K562 (cell line): ENCODE measurements around the gene DCUN1D2. TPM values are rescaled to one million over a fixed set of nuclear protein-coding genes. Genes with fewer than 3 reads are reported as not detected.

ENCODE experiments used
- ARID1B ChIP-seq: fragments of 450-650 bp; IDR thresholded peaks from 2 replicates; pipeline ENCODE4 v1.6.1; 2016; ENCODE audit warnings: antibody characterized with exemption, mild to moderate bottlenecking, inconsistent platforms
- ATF7 ChIP-seq: fragments of 450-650 bp; IDR thresholded peaks from 2 replicates; pipeline ENCODE4 v1.7.1; 2014; ENCODE audit warnings: mild to moderate bottlenecking, moderate library complexity
- CBFA2T3 ChIP-seq: fragments of 450-650 bp; IDR thresholded peaks from 2 replicates; pipeline ENCODE4 v1.6.1; 2017
- CTBP1 ChIP-seq: fragments of 450-650 bp; IDR thresholded peaks from 2 replicates; pipeline ENCODE4 v1.6.1; 2016; ENCODE audit warnings: borderline replicate concordance
- CXXC5 ChIP-seq: fragments of 250-450 bp; sonication (Bioruptor Pico); IDR thresholded peaks from 2 replicates; pipeline ENCODE4 v1.8.0; 2022; ENCODE audit warnings: inconsistent platforms, mild to moderate bottlenecking, moderate library complexity
- EWSR1 ChIP-seq: fragments of 450-650 bp; IDR thresholded peaks from 2 replicates; pipeline ENCODE4 v1.6.1; 2018; ENCODE audit warnings: borderline replicate concordance, mild to moderate bottlenecking, low read depth, moderate library complexity; ENCODE audit not compliant: partially characterized antibody
- FOXJ2 ChIP-seq: fragments of 200-800 bp; sonication (Bioruptor generic); IDR thresholded peaks from 2 replicates; pipeline ENCODE4 v1.6.1; 2016; ENCODE audit warnings: missing genetic modification characterization, missing compliant biosample characterization
- FOXM1 ChIP-seq, 2 experiments: fragments of 450-650 bp in 1 of 2; sonication (generic) in 1 of 2; formaldehyde crosslinking in 1 of 2; IDR thresholded peaks; 2 replicates each; pipeline versions ENCODE4 v1.6.1 to v1.9.0; 2017 to 2022; ENCODE audit warnings: low read depth in 2 of 2, mild to moderate bottlenecking in 2 of 2, missing genetic modification reagents in 1 of 2, moderate library complexity in 1 of 2
- KAT8 ChIP-seq: fragments of 450-650 bp; IDR thresholded peaks from 2 replicates; pipeline ENCODE4 v1.6.1; 2016; ENCODE audit warnings: low read depth, mild to moderate bottlenecking
- SMARCA4 ChIP-seq: fragments of 450-650 bp; IDR thresholded peaks from 2 replicates; pipeline ENCODE4 v1.6.1; 2016
- TCF3 ChIP-seq: sonication (generic); formaldehyde crosslinking; IDR thresholded peaks from 2 replicates; pipeline ENCODE4 v1.4.0; 2020; ENCODE audit warnings: mild to moderate bottlenecking, missing genetic modification reagents
- TEAD4 ChIP-seq, 2 experiments: sonication (generic) in 1 of 2; formaldehyde crosslinking in 1 of 2; IDR thresholded peaks; 2 replicates each; pipeline versions ENCODE4 v1.6.1 to v1.8.0; 2012 to 2022; ENCODE audit warnings: borderline replicate concordance in 1 of 2, inconsistent platforms in 1 of 2, low read length in 1 of 2, mild to moderate bottlenecking in 1 of 2, missing genetic modification reagents in 1 of 2
- ZNF121 ChIP-seq: sonication (generic); formaldehyde crosslinking; conservative IDR thresholded peaks from 2 replicates; pipeline ENCODE4 v1.8.0; 2022; ENCODE audit warnings: missing genetic modification reagents
- ZNF644 ChIP-seq: fragments of 200-800 bp; sonication (Bioruptor generic); IDR thresholded peaks from 2 replicates; pipeline ENCODE4 v1.6.1; 2016; ENCODE audit warnings: low read depth, missing genetic modification characterization, missing compliant biosample characterization
- polyA plus RNA-seq, 8 experiments: library from polyadenylated mRNA; depleted of rRNA in 4 of 8; stranded (reverse) in 5 of 8; unstranded in 3 of 8; fragments of >200 nt; fragmentation: Nextera tagmentation in 2 of 8; fragmentation: Illumina TruSeq in 1 of 8; extraction: Ambion mirVana in 2 of 8; extraction: Trizol in 1 of 8; gene quantifications; 2 replicates each; pipeline versions ENCODE4 v1.2.1 to v1.2.3, GENCODE V29; 2011 to 2014; ENCODE audit warnings: inconsistent platforms in 1 of 8, missing spikeins in 1 of 8
- total RNA-seq, 7 experiments: library from RNA; depleted of rRNA in 6 of 7; stranded (reverse); fragments of >200 nt in 6 of 7; fragmentation: Illumina TruSeq in 2 of 7; extraction: Trizol in 2 of 7; gene quantifications; 2 replicates each; pipeline versions ENCODE4 v1.2.1 to v1.2.3, GENCODE V29; 2011 to 2021; ENCODE audit warnings: low replicate concordance in 1 of 7
- TF ChIP-seq, protein P1 (sequence below): IDR thresholded peaks from 2 replicates; pipeline ENCODE4 v1.6.1; 2011; ENCODE audit warnings: borderline replicate concordance, low read depth, mild to moderate bottlenecking, moderate library complexity, low read length; ENCODE audit not compliant: insufficient read depth, poor library complexity, severe bottlenecking

The DCUN1D2 gene
- total and polyA plus RNA-seq, 9 of the 15 experiments (the other 6 are each of a cell fraction or from before 2014, with no cell fraction given), result 2.1 to 16.8 (median 11.1) TPM

DNA sequence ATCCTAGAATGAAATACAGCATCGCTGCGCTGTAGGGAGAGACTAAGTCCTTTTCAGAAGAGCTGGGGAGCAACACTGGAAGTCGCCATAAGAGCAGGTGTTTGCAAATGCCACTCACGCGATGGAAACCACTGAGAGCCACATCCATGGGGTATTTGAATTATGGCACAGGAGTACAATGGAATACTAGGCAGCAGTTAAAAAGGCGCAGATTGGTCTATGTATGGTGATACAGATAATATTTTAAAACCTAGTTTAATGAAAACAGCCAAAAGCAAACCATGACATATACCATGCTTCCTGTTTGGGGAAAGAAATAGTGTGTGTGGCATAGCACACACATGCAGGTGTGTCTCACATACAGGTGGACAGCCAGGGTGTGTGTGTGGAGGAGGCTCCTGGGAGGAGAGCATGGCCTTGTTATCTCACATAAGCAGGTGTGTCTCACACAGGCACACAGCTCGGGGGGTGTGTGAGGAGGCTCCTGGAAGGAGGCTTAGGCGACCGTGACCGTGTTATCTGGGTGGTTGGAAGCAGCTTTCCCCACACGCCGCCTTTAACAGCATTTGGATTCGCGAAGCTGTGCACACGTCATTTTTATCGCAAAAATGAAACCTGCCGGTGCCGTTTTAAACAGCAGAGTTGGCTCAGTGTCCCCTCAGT lies 70.8 kb downstream of the DCUN1D2 start (continued):
- no peak for TF ChIP-seq KAT8
- TF ChIP-seq EWSR1, result no peak
- TF ChIP-seq CTBP1, result peak; percentile 67; the same call in 1 of the 2 replicates
- peak; percentile 71 for TF ChIP-seq TEAD4 (IDR thresholded peaks at IDR 0.05; ENCODE audit: low read length)
- no peak for TF ChIP-seq TEAD4 (CRISPR knock-in tag; IDR thresholded peaks at IDR 0.05; ENCODE audit: borderline replicate concordance)
- TF ChIP-seq TCF3 (CRISPR knock-in tag), result peak; percentile 81
- 0 out of 2 replicates have a peak, but pooled peaks have one; percentile 27 for TF ChIP-seq FOXM1 (IDR thresholded peaks at IDR 0.05; ENCODE audit: low read depth)
- no peak for TF ChIP-seq FOXM1 (CRISPR knock-in tag; IDR thresholded peaks at IDR 0.05; ENCODE audit: low read depth)
- peak; percentile 89 for TF ChIP-seq CBFA2T3
- TF ChIP-seq FOXJ2, result no peak
- TF ChIP-seq ZNF644 (tag), result no peak
- peak; percentile 49 for TF ChIP-seq CXXC5 (CRISPR knock-in tag)
- TF ChIP-seq, protein P1, sequence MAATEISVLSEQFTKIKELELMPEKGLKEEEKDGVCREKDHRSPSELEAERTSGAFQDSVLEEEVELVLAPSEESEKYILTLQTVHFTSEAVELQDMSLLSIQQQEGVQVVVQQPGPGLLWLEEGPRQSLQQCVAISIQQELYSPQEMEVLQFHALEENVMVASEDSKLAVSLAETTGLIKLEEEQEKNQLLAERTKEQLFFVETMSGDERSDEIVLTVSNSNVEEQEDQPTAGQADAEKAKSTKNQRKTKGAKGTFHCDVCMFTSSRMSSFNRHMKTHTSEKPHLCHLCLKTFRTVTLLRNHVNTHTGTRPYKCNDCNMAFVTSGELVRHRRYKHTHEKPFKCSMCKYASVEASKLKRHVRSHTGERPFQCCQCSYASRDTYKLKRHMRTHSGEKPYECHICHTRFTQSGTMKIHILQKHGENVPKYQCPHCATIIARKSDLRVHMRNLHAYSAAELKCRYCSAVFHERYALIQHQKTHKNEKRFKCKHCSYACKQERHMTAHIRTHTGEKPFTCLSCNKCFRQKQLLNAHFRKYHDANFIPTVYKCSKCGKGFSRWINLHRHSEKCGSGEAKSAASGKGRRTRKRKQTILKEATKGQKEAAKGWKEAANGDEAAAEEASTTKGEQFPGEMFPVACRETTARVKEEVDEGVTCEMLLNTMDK, result no peak
- TF ChIP-seq ARID1B, result peak; percentile 84
- peak; percentile 41; the same call in 1 of the 2 replicates for TF ChIP-seq SMARCA4
- TF ChIP-seq ATF7, result 0 out of 2 replicates have a peak, but pooled peaks have one; percentile 21
- no peak for TF ChIP-seq ZNF121
- TF ChIP-seq, all 486 proteins: peak for 29
